Measurements from ENCODE around the gene DTNBP1.

DTNBP1 gene

DNA sequence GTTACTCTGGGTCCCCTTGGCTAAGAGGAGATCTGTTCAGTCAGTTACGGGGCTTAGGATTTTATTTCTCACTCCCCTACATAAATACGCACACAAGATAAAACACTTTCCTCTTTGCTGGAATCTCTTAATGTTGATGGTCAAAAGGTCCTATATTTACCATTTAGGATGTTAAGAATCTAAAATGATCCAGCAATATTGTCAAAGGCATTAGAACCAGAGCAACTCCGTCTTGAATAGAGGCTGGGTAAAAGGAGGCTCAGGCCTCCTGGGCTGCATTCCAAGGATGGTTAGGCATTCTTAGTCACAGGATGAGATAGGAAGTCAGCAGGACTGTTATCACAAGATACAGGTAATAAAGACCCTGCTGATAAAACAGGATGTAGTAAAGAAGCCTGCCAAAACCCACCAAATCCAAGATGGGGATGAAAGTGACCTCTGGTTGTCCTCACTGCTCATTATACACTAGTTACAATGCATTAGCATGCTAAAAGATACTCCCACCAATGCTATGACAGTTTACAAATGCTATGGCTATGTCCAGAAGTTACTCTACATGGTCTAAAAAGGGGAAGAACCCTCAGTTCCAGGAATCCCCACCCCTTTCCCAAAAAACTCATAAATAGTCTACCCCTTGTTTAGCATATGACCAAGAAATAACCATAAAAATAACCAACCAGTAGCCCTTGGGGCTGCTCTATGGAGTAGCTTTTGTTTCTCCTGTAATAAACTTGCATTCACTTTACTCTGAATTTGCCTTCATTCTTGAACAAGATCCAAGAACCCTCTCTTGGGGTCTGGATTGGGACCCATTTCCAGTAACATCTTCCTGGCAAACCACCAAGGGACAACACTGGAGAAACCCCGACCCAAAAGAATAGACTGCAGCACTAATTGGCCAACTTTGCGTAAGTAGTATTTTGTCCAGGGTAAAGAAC lies 107.5 kb downstream of the DTNBP1 start:
- H3K4me1 ChIP-seq (ENCODE audit: control insufficient read depth, low read length) = peaks cover 28% of the 10 kb centered on the region
- no peak for TF ChIP-seq CTCF (IDR thresholded peaks at IDR 0.05; ENCODE audit: low read depth, low read length, poor library complexity, severe bottlenecking)
- no peak for TF ChIP-seq EZH2phosphoT487 (IDR thresholded peaks at IDR 0.05; ENCODE audit: borderline replicate concordance, low read length)
- H3K27me3 ChIP-seq (ENCODE audit: control insufficient read depth, low read length) = no peaks in the 10 kb centered on the region
- H3K9me3 ChIP-seq (ENCODE audit: control insufficient read depth, insufficient read depth, low read length) = no peaks in the 10 kb centered on the region
- H3K27ac ChIP-seq (ENCODE audit: low read depth, low read length) = no peak overlapping the region
- H3K9me2 ChIP-seq (replicated peaks; ENCODE audit: control insufficient read depth, low read length) = no peaks in the 10 kb centered on the region
- no peaks in the 10 kb centered on the region for H3K36me3 ChIP-seq (ENCODE audit: control insufficient read depth, low read length)
- H3F3A ChIP-seq (ENCODE audit: control insufficient read depth, insufficient read depth) = peaks cover 5% of the 10 kb centered on the region
- H4K20me1 ChIP-seq (ENCODE audit: control insufficient read depth, insufficient read depth, low read depth, low read length) = no peaks in the 10 kb centered on the region
- no peak overlapping the region for H3K4me3 ChIP-seq (ENCODE audit: low read length)
- no peak overlapping the region for H3K4me2 ChIP-seq (ENCODE audit: low read length)
- peaks cover 6% of the 10 kb centered on the region for H3K79me2 ChIP-seq (ENCODE audit: control insufficient read depth, low read length)

- Histone ChIP-seq H3K4me2 (ENCODE audit: low read length) (no peak overlapping the region), H3K9me3 (ENCODE audit: control insufficient read depth, insufficient read depth, low read length) (no peaks in the 10 kb centered on the region), H3K4me1 (ENCODE audit: control insufficient read depth, low read length) (peaks cover 32% of the 10 kb centered on the region), H3K27ac (ENCODE audit: low read depth, low read length) (no peak overlapping the region), H4K20me1 (ENCODE audit: control insufficient read depth, insufficient read depth, low read depth, low read length) (no peaks in the 10 kb centered on the region), H3K79me2 (ENCODE audit: control insufficient read depth, low read length) (peaks cover 12% of the 10 kb centered on the region), H3K36me3 (ENCODE audit: control insufficient read depth, low read length) (no peaks in the 10 kb centered on the region), H3K4me3 (ENCODE audit: low read length) (no peak overlapping the region), H3K9me2 (replicated peaks; ENCODE audit: control insufficient read depth, low read length) (no peaks in the 10 kb centered on the region), H3F3A (ENCODE audit: control insufficient read depth, insufficient read depth) (peaks cover 5% of the 10 kb centered on the region), H3K27me3 (ENCODE audit: control insufficient read depth, low read length) (no peaks in the 10 kb centered on the region)
- TF ChIP-seq CTCF (IDR thresholded peaks at IDR 0.05; ENCODE audit: low read depth, low read length, poor library complexity, severe bottlenecking) (no peak), EZH2phosphoT487 (IDR thresholded peaks at IDR 0.05; ENCODE audit: borderline replicate concordance, low read length) (no peak)
These were observed 108.1 kb downstream of the DTNBP1 start for GRCh38 chr6:15554728-15555100.

- Histone ChIP-seq H3K79me2 (ENCODE audit: control insufficient read depth, low read length) (peaks cover 14% of the 10 kb centered on the region), H3F3A (ENCODE audit: control insufficient read depth, insufficient read depth) (peaks cover 5% of the 10 kb centered on the region), H3K4me3 (ENCODE audit: low read length) (no peak overlapping the region), H3K4me2 (ENCODE audit: low read length) (no peak overlapping the region), H3K4me1 (ENCODE audit: control insufficient read depth, low read length) (peaks cover 36% of the 10 kb centered on the region), H3K9me3 (ENCODE audit: control insufficient read depth, insufficient read depth, low read length) (no peaks in the 10 kb centered on the region), H3K27ac (ENCODE audit: low read depth, low read length) (no peak overlapping the region), H4K20me1 (ENCODE audit: control insufficient read depth, insufficient read depth, low read depth, low read length) (no peaks in the 10 kb centered on the region), H3K36me3 (ENCODE audit: control insufficient read depth, low read length) (no peaks in the 10 kb centered on the region), H3K27me3 (ENCODE audit: control insufficient read depth, low read length) (no peaks in the 10 kb centered on the region), H3K9me2 (replicated peaks; ENCODE audit: control insufficient read depth, low read length) (no peaks in the 10 kb centered on the region)
- TF ChIP-seq CTCF (IDR thresholded peaks at IDR 0.05; ENCODE audit: low read depth, low read length, poor library complexity, severe bottlenecking) (no peak), EZH2phosphoT487 (IDR thresholded peaks at IDR 0.05; ENCODE audit: borderline replicate concordance, low read length) (no peak)
These were observed 109.0 kb downstream of the DTNBP1 start for GRCh38 chr6:15553736-15554294.
